Omental fat pad (tissue), 4 donors: Measurements from ENCODE around the gene CLEC2D. TPM values are rescaled to one million over a fixed set of nuclear protein-coding genes. Genes with fewer than 3 reads are reported as not detected.
A peak's percentile ranks its signal among the peaks of the same experiment; 100 is the strongest.

Source experiments
- ATAC-seq: fragments of 150-250 bp; one replicate; pipeline ENCODE4 v1.9.1; 2016; ENCODE audit warnings: mild to moderate bottlenecking, moderate library complexity; ENCODE audit not compliant: low FRiP score
- DNase-seq: peaks from one replicate; pipeline ENCODE4 v3.0.0-alpha.2; 2019; ENCODE audit warnings: low spot score
- total RNA-seq, 4 donors: library from RNA; depleted of rRNA; stranded (reverse); fragments of >200 nt; gene quantifications; one replicate each; pipeline ENCODE4 v1.1.0, GENCODE V29; 2016
- TF ChIP-seq, protein P1 (sequence below), 3 donors: fragments of 450-650 bp; IDR thresholded peaks; one replicate each; pipeline ENCODE4 v1.5.1; 2016 to 2017; ENCODE audit warnings: antibody characterized with exemption in 3 of 3, mild to moderate bottlenecking in 3 of 3, moderate library complexity in 2 of 3

Gene CLEC2D
- total RNA-seq, 4 donors from 2014 or later, result 10.4 to 20.5 (median 14.8) TPM

DNA sequence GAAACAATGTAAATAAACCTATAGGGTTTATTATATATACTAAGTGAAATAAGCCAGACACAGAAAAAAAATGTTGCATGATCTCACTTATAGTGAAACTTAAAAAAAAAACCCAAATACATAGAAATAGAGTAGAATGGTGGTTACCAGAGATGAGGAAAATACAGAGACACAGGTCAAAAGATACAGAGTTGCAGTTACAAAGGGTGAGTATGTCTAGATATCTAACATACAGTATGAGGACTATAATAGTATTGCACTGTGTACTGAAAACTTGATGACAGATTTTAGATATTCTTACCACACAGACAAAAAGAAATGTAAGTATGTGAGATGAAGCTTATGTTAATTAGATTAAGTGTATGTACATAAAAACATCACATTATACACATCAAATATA, 28.1 kb downstream of the CLEC2D start:
- no peak for ATAC-seq
- DNase-seq, result no peak
- TF ChIP-seq, protein P1, sequence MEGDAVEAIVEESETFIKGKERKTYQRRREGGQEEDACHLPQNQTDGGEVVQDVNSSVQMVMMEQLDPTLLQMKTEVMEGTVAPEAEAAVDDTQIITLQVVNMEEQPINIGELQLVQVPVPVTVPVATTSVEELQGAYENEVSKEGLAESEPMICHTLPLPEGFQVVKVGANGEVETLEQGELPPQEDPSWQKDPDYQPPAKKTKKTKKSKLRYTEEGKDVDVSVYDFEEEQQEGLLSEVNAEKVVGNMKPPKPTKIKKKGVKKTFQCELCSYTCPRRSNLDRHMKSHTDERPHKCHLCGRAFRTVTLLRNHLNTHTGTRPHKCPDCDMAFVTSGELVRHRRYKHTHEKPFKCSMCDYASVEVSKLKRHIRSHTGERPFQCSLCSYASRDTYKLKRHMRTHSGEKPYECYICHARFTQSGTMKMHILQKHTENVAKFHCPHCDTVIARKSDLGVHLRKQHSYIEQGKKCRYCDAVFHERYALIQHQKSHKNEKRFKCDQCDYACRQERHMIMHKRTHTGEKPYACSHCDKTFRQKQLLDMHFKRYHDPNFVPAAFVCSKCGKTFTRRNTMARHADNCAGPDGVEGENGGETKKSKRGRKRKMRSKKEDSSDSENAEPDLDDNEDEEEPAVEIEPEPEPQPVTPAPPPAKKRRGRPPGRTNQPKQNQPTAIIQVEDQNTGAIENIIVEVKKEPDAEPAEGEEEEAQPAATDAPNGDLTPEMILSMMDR (IDR thresholded peaks at IDR 0.05), result no peak

DNA sequence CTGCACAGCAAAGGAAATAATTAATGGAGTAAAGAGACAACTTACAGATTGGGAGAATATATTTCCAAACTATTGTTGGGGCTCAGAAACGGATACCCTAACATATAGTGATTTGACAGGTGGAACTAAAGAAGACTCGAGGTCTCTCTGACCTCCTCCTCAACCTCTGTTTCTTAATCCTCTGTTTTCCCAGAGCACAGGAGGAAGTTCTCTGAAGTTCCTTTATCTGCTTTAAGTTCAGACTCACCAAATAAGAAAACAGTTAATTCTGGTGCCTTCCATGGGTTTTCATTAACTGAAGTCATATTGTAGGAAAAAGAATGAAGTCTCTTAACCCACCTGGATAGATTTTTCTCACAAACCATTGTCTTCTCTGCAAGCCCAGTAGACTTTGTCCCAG, 29.2 kb downstream of the CLEC2D start:
- DNase-seq (no peak), ATAC-seq (no peak)
- TF ChIP-seq, protein P1 (IDR thresholded peaks at IDR 0.05), result no peak

DNA sequence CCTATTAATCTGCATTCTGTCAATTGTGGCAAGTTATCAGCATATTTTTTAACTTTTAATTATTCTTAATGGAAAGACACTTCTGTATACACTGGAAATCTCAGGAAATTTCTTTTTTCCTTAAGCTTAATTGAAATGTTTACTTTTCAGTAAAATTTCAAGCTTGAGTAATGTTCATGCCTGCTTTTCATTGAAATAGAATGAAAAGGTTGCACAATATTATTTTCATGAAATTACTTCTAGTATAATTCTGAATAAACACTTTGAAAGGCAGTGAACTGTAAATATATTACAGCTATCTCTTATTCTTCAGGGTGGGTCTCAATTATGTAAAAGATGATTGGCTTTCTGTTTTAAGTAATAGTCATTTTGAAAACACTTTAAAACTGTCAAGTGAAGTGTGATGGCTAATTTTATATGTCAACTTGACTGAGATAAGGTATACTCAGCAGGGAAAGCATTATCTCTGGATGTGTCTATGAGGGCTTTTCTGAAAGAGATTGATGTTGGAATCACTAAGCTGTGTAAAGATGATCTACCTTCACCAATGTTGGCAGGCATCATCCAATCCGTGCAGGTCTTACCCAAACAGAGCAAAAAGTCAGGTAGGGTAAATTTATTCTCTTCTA, 29.9 kb downstream of the CLEC2D start:
- DNase-seq (no peak), ATAC-seq (peak; percentile 42)

DNA sequence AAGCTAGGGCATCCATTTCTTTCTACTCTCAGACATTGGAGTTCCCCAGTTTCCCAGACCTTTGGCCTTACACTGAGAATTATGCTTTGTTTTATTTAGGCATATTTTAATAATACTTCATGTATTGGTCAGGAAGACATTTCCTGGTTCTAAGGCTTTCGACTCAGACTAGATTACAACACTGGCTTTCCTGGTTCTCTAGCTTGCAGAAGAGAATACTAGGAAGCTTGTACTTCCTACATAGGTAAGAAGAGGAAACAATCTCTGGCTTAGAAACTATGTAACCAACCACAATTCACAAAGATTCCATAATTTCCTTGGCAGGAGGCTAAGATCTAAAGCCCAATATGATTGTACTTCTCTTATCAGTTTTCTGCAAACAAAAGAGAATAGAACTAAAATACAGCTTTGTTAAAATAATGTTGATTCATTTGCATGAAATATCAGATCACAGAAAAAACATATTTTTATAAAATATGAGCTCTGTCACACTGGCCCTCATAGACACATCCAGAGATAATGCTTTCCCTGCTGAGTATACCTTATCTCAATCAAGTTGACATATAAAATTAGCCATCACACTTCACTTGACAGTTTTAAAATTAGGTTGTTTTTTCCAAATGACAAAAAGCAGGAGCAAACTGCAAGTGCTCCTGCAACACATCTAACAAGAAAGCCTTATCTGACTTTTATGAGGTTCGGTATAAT, 30.5 kb downstream of the CLEC2D start:
- no peak for DNase-seq
- peak; percentile 72 for ATAC-seq
- TF ChIP-seq, protein P1 (IDR thresholded peaks at IDR 0.05), result no peak

More for the DNA sequence above, 29.9 kb downstream of the CLEC2D start:
- TF ChIP-seq, protein P1 (IDR thresholded peaks at IDR 0.05), result no peak

DNA sequence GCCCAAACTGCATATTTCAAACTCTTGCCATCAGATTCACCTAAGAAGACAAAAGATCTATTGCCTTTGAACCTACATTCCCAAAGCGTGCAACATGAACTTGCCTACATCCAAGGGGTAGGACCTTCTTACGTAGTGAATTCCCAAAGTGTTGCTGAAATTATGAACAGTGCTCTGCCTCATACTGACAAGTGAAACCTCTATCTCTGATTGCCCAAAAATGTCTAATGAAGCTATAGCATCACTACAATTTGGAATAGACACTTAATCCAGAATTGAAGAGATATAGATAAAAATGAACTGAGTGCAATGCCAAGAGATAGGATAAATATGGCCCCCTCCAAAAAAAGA, 31.1 kb downstream of the CLEC2D start:
- ATAC-seq (no peak), DNase-seq (no peak)
- TF ChIP-seq, protein P1 (IDR thresholded peaks at IDR 0.05), result no peak

DNA sequence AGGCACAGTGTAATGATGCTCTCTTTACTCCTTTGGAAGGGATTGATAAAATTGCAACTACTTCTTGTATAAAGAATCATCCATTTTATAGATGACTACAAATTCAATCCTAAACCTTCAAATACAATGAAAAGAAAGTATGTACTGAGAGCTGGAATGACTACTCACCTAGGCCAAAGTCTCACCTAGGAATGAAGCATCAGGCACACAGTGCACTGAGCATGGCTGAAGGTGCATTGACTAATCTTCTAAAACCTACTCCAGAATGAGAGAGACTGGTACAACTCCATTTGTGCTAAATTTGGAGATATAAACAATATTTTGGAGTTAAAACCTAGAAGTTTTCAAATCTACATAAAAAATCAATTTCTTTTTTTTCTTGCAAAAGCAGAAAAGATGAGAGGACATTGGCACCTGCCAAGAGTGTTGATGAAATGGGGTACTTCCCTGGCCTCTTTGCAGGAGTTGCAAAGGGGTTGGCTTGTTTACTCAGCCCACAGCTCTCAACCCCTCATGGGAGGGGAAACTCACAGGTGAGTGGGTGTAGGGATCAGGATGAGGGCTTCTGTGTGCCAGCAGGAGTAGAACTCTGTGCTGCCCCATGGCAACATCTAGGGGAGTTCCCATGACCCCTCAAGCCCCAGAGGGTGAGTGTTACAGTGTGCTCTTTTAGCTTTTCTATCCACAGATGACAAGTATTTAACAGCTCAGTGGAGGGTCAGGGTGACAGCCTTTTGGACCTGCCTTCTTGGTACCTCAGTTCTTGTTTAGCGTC, 32.1 kb downstream of the CLEC2D start:
- ATAC-seq (no peak), DNase-seq (no peak)
- TF ChIP-seq, protein P1 (IDR thresholded peaks at IDR 0.05), result no peak
